UCSD-AML1 (cell line): ENCODE data around the gene MACROD2.
"Not testable (repeated sequence)": the region's sequence is repeated elsewhere in the genome, so short reads cannot be mapped to it uniquely, and the experiment has no call there.

Source experiments
- DNase-seq: peaks from one replicate; lab custom pipeline; 2025; ENCODE audit not compliant: unreplicated experiment; lab: John Stamatoyannopoulos, UW

The MACROD2 gene

GRCh38 chr20:15938847-15939246, 1943.5 kb downstream of the MACROD2 start:
- DNase-seq, result no peak

GRCh38 chr20:15940127-15940526, 1944.8 kb downstream of the MACROD2 start:
- no peak for DNase-seq

GRCh38 chr20:15942130-15942529, 1946.8 kb downstream of the MACROD2 start:
- DNase-seq, result no peak

GRCh38 chr20:15945289-15945688, 1950.0 kb downstream of the MACROD2 start:
- DNase-seq, result no peak

- DNase-seq, result no peak
These were observed 1954.1 kb downstream of the MACROD2 start for GRCh38 chr20:15949391-15949790.

- no peak for DNase-seq
These were observed 1956.3 kb downstream of the MACROD2 start for GRCh38 chr20:15951658-15952057.

- no peak for DNase-seq
These were observed 1962.8 kb downstream of the MACROD2 start for GRCh38 chr20:15958142-15958541.

GRCh38 chr20:15965165-15965564, 1969.8 kb downstream of the MACROD2 start:
- DNase-seq, result no peak

GRCh38 chr20:15967334-15967733, 1972.0 kb downstream of the MACROD2 start:
- no peak for DNase-seq

- DNase-seq, result no peak
These were observed 1980.9 kb downstream of the MACROD2 start for GRCh38 chr20:15976047-15976736.

- DNase-seq, result no peak
These were observed 1981.7 kb downstream of the MACROD2 start for GRCh38 chr20:15977026-15977425.

- DNase-seq, result no peak
These were observed 1982.4 kb downstream of the MACROD2 start for GRCh38 chr20:15977758-15978157.

GRCh38 chr20:15985494-15986368, 1990.4 kb downstream of the MACROD2 start:
- not testable (repeated sequence) for DNase-seq

- DNase-seq, result no peak
These were observed 1991.4 kb downstream of the MACROD2 start for GRCh38 chr20:15986690-15987089.

GRCh38 chr20:15991279-15991678, 1996.0 kb downstream of the MACROD2 start:
- DNase-seq, result no peak

- DNase-seq, result no peak
These were observed 1997.2 kb downstream of the MACROD2 start for GRCh38 chr20:15992564-15992963.

GRCh38 chr20:16000112-16000511, 2004.8 kb downstream of the MACROD2 start:
- no peak for DNase-seq

- no peak for DNase-seq
These were observed 2006.0 kb downstream of the MACROD2 start for GRCh38 chr20:16001286-16001685.

GRCh38 chr20:16003310-16003709, 2008.0 kb downstream of the MACROD2 start:
- DNase-seq, result no peak

GRCh38 chr20:16004108-16004854, 2009.0 kb downstream of the MACROD2 start:
- DNase-seq, result no peak
